WTC11 (cell line): Measurements from ENCODE around the gene KCND1. TPM values are rescaled to one million over a fixed set of nuclear protein-coding genes. Genes with fewer than 3 reads are reported as not detected.

Experiments used
- ATAC-seq: fragments of 200-7000 bp; cut with Tn5 transposase; 2 replicates; pipeline ENCODE4 v1.10.0; 2021; ENCODE audit warnings: mild to moderate bottlenecking, moderate library complexity
- CTCF ChIA-PET: fragments of 300-600 bp; sonication (Branson Sonifier 250); formaldehyde crosslinking; loops from one replicate; lab custom pipeline; 2021; ENCODE audit warnings: antibody characterized with exemption; lab: Charles Lee
- POLR2A ChIA-PET: fragments of 350-600 bp; sonication (Branson Sonifier 250); formaldehyde crosslinking; loops from one replicate; lab custom pipeline; 2021; ENCODE audit warnings: antibody characterized with exemption; lab: Charles Lee
- DNase-seq: peaks from one replicate; pipeline ENCODE4 v3.0.0; 2021; ENCODE audit warnings: low spot score
- H3K27ac Mint-ChIP-seq: 2 replicates; pipeline ENCODE4 v1.8.0; 2021; ENCODE audit warnings: mixed read lengths
- H3K27me3 Mint-ChIP-seq: 2 replicates; pipeline ENCODE4 v1.8.0; 2021; ENCODE audit warnings: low read depth, mild to moderate bottlenecking, moderate library complexity, mixed read lengths
- H3K36me3 Mint-ChIP-seq: 2 replicates; pipeline ENCODE4 v1.8.0; 2021; ENCODE audit warnings: mixed read lengths
- H3K4me1 Mint-ChIP-seq: 2 replicates; pipeline ENCODE4 v1.8.0; 2022; ENCODE audit warnings: mixed read lengths
- H3K4me3 Mint-ChIP-seq: 2 replicates; pipeline ENCODE4 v1.8.0; 2021; ENCODE audit warnings: mild to moderate bottlenecking, moderate library complexity, mixed read lengths
- H3K9me3 Mint-ChIP-seq: 2 replicates; pipeline ENCODE4 v1.8.0; 2021; ENCODE audit warnings: mixed read lengths
- FOXK1 ChIP-seq: sonication (generic); formaldehyde crosslinking; IDR thresholded peaks from 2 replicates; pipeline ENCODE4 v1.8.0; 2022; ENCODE audit warnings: mild to moderate bottlenecking, moderate library complexity, missing genetic modification reagents
- JUN ChIP-seq: sonication (generic); formaldehyde crosslinking; IDR thresholded peaks from 2 replicates; pipeline ENCODE4 v1.8.0; 2023; ENCODE audit warnings: mild to moderate bottlenecking, missing genetic modification reagents
- NR1H2 ChIP-seq: sonication (generic); formaldehyde crosslinking; IDR thresholded peaks from 2 replicates; pipeline ENCODE4 v1.9.0; 2021; ENCODE audit warnings: mild to moderate bottlenecking, moderate library complexity, missing genetic modification reagents
- NR2C2 ChIP-seq: sonication (generic); formaldehyde crosslinking; IDR thresholded peaks from 2 replicates; pipeline ENCODE4 v1.8.0; 2022; ENCODE audit warnings: mild to moderate bottlenecking, missing genetic modification reagents
- OVOL2 ChIP-seq: fragments of 250-450 bp; sonication (Bioruptor Pico); IDR thresholded peaks from 2 replicates; pipeline ENCODE4 v1.9.0; 2021; ENCODE audit warnings: mild to moderate bottlenecking, borderline replicate concordance
- RELA ChIP-seq: sonication (generic); formaldehyde crosslinking; IDR thresholded peaks from 2 replicates; pipeline ENCODE4 v1.8.1; 2022; ENCODE audit warnings: missing genetic modification reagents, mild to moderate bottlenecking, borderline replicate concordance
- RORB ChIP-seq: fragments of 250-450 bp; sonication (Bioruptor Pico); IDR thresholded peaks from 2 replicates; pipeline ENCODE4 v1.9.0; 2021; ENCODE audit warnings: mild to moderate bottlenecking
- SMAD3 ChIP-seq: sonication (generic); formaldehyde crosslinking; IDR thresholded peaks from 2 replicates; pipeline ENCODE4 v1.8.0; 2022; ENCODE audit warnings: missing genetic modification reagents, mild to moderate bottlenecking, borderline replicate concordance
- SMAD4 ChIP-seq: sonication (generic); formaldehyde crosslinking; IDR thresholded peaks from 2 replicates; pipeline ENCODE4 v1.8.0; 2022; ENCODE audit warnings: mild to moderate bottlenecking, missing genetic modification reagents
- TEAD4 ChIP-seq: sonication (generic); formaldehyde crosslinking; IDR thresholded peaks from 2 replicates; pipeline ENCODE4 v1.8.0; 2022; ENCODE audit warnings: mild to moderate bottlenecking, missing genetic modification reagents
- ZNF232 ChIP-seq: sonication (generic); formaldehyde crosslinking; IDR thresholded peaks from 2 replicates; pipeline ENCODE4 v1.8.0; 2022; ENCODE audit warnings: mild to moderate bottlenecking, missing genetic modification reagents
- ZNF416 ChIP-seq: fragments of 250-450 bp; sonication (Bioruptor Pico); IDR thresholded peaks from 2 replicates; pipeline ENCODE4 v1.9.0; 2021; ENCODE audit warnings: mild to moderate bottlenecking, inconsistent platforms
- ZNF423 ChIP-seq: fragments of 250-450 bp; sonication (Bioruptor Pico); IDR thresholded peaks from 2 replicates; pipeline ENCODE4 v2.1.2; 2022; ENCODE audit warnings: mild to moderate bottlenecking, moderate library complexity
- ZNF532 ChIP-seq: fragments of 250-450 bp; sonication (Bioruptor Pico); IDR thresholded peaks from 2 replicates; pipeline ENCODE4 v1.9.0; 2021; ENCODE audit warnings: mild to moderate bottlenecking, borderline replicate concordance
- total RNA-seq: library from RNA; stranded (reverse); gene quantifications from 3 replicates; pipeline ENCODE4 v1.2.3, GENCODE V29; 2021
- TF ChIP-seq, protein P1 (sequence below): fragments of 250-450 bp; sonication (Bioruptor Pico); IDR thresholded peaks from 2 replicates; pipeline ENCODE4 v1.9.0; 2021; ENCODE audit warnings: moderate library complexity, mild to moderate bottlenecking, inconsistent platforms, borderline replicate concordance
- TF ChIP-seq, protein P2 (sequence below): sonication (generic); formaldehyde crosslinking; IDR thresholded peaks from 2 replicates; pipeline ENCODE4 v1.8.0; 2022; ENCODE audit warnings: mild to moderate bottlenecking, missing genetic modification reagents
- TF ChIP-seq, protein P3 (sequence below): sonication (generic); formaldehyde crosslinking; IDR thresholded peaks from 2 replicates; pipeline ENCODE4 v1.8.0; 2022; ENCODE audit warnings: missing genetic modification reagents
- TF ChIP-seq, protein P4 (sequence below): sonication (generic); formaldehyde crosslinking; IDR thresholded peaks from 2 replicates; pipeline ENCODE4 v1.8.1; 2023; ENCODE audit warnings: mild to moderate bottlenecking, missing genetic modification reagents

Gene KCND1
- total RNA-seq, 1 experiment from 2014 or later = 5.4 TPM

DNA sequence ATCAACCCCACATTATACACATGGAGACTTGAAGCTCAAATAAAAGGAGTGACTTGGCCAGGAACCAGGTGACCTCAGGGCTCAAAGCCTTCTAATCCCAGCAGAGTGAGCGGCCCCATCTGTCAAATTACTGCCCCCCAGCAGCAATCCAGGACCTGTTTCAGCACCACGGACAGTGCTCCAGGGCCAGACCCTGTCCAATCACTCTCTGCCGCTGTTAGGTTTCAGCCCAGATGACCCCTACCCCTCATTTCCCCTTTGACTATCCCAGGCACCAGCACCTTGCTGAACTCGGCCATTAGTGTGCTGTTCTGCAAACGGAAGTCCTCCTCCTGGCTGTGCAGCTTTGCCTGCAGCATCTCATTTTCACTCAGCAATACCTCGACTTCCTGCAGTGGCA lies 25.3 kb upstream of the KCND1 start (continued):
- TF ChIP-seq, protein P1, sequence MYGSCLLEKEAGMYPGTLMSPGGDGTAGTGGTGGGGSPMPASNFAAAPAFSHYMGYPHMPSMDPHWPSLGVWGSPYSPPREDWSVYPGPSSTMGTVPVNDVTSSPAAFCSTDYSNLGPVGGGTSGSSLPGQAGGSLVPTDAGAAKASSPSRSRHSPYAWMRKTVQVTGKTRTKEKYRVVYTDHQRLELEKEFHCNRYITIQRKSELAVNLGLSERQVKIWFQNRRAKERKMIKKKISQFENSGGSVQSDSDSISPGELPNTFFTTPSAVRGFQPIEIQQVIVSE (CRISPR knock-in tag) = no peak

GRCh38 chrX:48992341-48992740 lies 20.7 kb upstream of the KCND1 start:
- CTCF ChIA-PET = no interaction called here
- H3K36me3 Mint-ChIP-seq = peaks cover 56% of the 10 kb centered on the region
- H3K4me3 Mint-ChIP-seq = no peak overlapping the region
- TF ChIP-seq, protein P1 (CRISPR knock-in tag) = no peak
- TF ChIP-seq NR2C2 (CRISPR knock-in tag) = no peak
- TF ChIP-seq ZNF532 (CRISPR knock-in tag) = no peak
- no peak for TF ChIP-seq ZNF423 (CRISPR knock-in tag)
- TF ChIP-seq RORB (CRISPR knock-in tag) = no peak
- TF ChIP-seq SMAD3 (CRISPR knock-in tag) = no peak
- no peak for TF ChIP-seq JUN
- DNase-seq = no peak
- POLR2A ChIA-PET = no interaction called here
- no peaks in the 10 kb centered on the region for H3K4me1 Mint-ChIP-seq
- H3K27ac Mint-ChIP-seq = no peak overlapping the region
- H3K9me3 Mint-ChIP-seq = no peaks in the 10 kb centered on the region
- H3K27me3 Mint-ChIP-seq = no peaks in the 10 kb centered on the region
- ATAC-seq = no peak

DNA sequence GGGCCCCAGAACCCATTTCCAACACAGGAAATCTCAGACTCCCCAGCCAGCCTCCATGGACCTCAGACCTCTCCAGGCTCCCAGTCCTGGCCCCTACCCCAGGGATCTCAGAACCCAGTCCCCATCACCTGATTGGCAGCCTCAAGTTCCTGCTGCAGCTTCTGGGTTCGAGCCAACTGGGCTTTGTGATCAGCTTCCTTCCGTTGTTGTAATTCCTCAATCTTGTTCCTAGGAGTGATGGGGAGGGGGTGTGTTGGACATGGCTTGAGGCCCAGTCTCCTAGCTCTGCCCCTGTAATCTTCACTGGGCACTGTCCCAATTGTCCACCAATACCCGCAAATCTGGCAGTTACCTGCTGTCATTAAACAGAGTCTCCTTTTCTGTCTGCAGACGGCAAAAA lies 17.8 kb upstream of the KCND1 start:
- no peak overlapping the region for H3K4me3 Mint-ChIP-seq
- H3K9me3 Mint-ChIP-seq = no peaks in the 10 kb centered on the region
- H3K27me3 Mint-ChIP-seq = no peaks in the 10 kb centered on the region
- no peak overlapping the region for H3K27ac Mint-ChIP-seq
- POLR2A ChIA-PET = no interaction called here
- no peaks in the 10 kb centered on the region for H3K4me1 Mint-ChIP-seq
- no peak for DNase-seq
- CTCF ChIA-PET = interaction anchor here (2.2 kb wide), 1 partner anchor 17 kb away, joined by 5 read pairs; the partner anchor contains the start of gene KCND1
- peaks cover 44% of the 10 kb centered on the region for H3K36me3 Mint-ChIP-seq
- ATAC-seq = no peak
- TF ChIP-seq FOXK1 (CRISPR knock-in tag) (no peak), SMAD4 (CRISPR knock-in tag) (no peak), NR1H2 (CRISPR knock-in tag) (no peak), OVOL2 (CRISPR knock-in tag) (no peak), ZNF416 (CRISPR knock-in tag) (no peak), ZNF232 (CRISPR knock-in tag) (no peak), TEAD4 (CRISPR knock-in tag) (no peak), RELA (CRISPR knock-in tag) (no peak)
- TF ChIP-seq, protein P2, sequence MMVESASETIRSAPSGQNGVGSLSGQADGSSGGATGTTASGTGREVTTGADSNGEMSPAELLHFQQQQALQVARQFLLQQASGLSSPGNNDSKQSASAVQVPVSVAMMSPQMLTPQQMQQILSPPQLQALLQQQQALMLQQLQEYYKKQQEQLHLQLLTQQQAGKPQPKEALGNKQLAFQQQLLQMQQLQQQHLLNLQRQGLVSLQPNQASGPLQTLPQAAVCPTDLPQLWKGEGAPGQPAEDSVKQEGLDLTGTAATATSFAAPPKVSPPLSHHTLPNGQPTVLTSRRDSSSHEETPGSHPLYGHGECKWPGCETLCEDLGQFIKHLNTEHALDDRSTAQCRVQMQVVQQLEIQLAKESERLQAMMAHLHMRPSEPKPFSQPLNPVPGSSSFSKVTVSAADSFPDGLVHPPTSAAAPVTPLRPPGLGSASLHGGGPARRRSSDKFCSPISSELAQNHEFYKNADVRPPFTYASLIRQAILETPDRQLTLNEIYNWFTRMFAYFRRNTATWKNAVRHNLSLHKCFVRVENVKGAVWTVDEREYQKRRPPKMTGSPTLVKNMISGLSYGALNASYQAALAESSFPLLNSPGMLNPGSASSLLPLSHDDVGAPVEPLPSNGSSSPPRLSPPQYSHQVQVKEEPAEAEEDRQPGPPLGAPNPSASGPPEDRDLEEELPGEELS (CRISPR knock-in tag) = no peak
- TF ChIP-seq, protein P3, sequence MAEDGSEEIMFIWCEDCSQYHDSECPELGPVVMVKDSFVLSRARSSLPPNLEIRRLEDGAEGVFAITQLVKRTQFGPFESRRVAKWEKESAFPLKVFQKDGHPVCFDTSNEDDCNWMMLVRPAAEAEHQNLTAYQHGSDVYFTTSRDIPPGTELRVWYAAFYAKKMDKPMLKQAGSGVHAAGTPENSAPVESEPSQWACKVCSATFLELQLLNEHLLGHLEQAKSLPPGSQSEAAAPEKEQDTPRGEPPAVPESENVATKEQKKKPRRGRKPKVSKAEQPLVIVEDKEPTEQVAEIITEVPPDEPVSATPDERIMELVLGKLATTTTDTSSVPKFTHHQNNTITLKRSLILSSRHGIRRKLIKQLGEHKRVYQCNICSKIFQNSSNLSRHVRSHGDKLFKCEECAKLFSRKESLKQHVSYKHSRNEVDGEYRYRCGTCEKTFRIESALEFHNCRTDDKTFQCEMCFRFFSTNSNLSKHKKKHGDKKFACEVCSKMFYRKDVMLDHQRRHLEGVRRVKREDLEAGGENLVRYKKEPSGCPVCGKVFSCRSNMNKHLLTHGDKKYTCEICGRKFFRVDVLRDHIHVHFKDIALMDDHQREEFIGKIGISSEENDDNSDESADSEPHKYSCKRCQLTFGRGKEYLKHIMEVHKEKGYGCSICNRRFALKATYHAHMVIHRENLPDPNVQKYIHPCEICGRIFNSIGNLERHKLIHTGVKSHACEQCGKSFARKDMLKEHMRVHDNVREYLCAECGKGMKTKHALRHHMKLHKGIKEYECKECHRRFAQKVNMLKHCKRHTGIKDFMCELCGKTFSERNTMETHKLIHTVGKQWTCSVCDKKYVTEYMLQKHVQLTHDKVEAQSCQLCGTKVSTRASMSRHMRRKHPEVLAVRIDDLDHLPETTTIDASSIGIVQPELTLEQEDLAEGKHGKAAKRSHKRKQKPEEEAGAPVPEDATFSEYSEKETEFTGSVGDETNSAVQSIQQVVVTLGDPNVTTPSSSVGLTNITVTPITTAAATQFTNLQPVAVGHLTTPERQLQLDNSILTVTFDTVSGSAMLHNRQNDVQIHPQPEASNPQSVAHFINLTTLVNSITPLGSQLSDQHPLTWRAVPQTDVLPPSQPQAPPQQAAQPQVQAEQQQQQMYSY (CRISPR knock-in tag) = no peak
- TF ChIP-seq, protein P4, sequence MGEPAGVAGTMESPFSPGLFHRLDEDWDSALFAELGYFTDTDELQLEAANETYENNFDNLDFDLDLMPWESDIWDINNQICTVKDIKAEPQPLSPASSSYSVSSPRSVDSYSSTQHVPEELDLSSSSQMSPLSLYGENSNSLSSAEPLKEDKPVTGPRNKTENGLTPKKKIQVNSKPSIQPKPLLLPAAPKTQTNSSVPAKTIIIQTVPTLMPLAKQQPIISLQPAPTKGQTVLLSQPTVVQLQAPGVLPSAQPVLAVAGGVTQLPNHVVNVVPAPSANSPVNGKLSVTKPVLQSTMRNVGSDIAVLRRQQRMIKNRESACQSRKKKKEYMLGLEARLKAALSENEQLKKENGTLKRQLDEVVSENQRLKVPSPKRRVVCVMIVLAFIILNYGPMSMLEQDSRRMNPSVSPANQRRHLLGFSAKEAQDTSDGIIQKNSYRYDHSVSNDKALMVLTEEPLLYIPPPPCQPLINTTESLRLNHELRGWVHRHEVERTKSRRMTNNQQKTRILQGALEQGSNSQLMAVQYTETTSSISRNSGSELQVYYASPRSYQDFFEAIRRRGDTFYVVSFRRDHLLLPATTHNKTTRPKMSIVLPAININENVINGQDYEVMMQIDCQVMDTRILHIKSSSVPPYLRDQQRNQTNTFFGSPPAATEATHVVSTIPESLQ (CRISPR knock-in tag) = no peak
